Transverse colon (tissue), 4 donors: ENCODE measurements around the gene RAB27B. TPM values are rescaled to one million over a fixed set of nuclear protein-coding genes. Genes with fewer than 3 reads are reported as not detected.
A peak's percentile ranks its signal among the peaks of the same experiment; 100 is the strongest.

ENCODE experiments used
- DNase-seq: peaks from one replicate; pipeline ENCODE4 v3.0.0-alpha.2; 2019
- H3K27ac ChIP-seq, 4 donors: fragments of 200-600 bp; sonication (generic); 2 replicates each; pipeline ENCODE4 v1.5.1; 2016 to 2018; ENCODE audit warnings: inconsistent platforms in 4 of 4
- H3K27me3 ChIP-seq: fragments of 200-600 bp; sonication (generic); 2 replicates; pipeline ENCODE4 v1.5.1; 2017; ENCODE audit warnings: inconsistent platforms
- H3K36me3 ChIP-seq, 4 donors: fragments of 200-600 bp; sonication (generic); 2 replicates each; pipeline ENCODE4 v1.5.1; 2017 to 2019; ENCODE audit warnings: inconsistent platforms in 4 of 4
- H3K4me1 ChIP-seq, 4 donors: fragments of 200-600 bp; sonication (generic); 2 replicates each; pipeline ENCODE4 v1.5.1; 2017 to 2020; ENCODE audit warnings: inconsistent platforms in 4 of 4
- H3K4me3 ChIP-seq, 4 donors: fragments of 200-600 bp; sonication (generic); 1 replicate in 1 of 4; 2 replicates in 3 of 4; pipeline versions ENCODE4 v1.5.1 to v1.6.1; 2017 to 2019; ENCODE audit warnings: inconsistent platforms in 4 of 4
- H3K9me3 ChIP-seq, 2 donors: fragments of 200-600 bp; sonication (generic); 2 replicates each; pipeline ENCODE4 v1.5.1; 2017 to 2019; ENCODE audit warnings: inconsistent platforms in 2 of 2
- EP300 ChIP-seq: sonication (generic); formaldehyde crosslinking; IDR thresholded peaks from one replicate; pipeline ENCODE4 v1.6.1; 2017; ENCODE audit warnings: antibody characterized with exemption, low read depth
- POLR2A ChIP-seq: fragments of 450-650 bp; IDR thresholded peaks from one replicate; pipeline ENCODE4 v1.6.1; 2016; ENCODE audit warnings: antibody characterized with exemption, mild to moderate bottlenecking, moderate library complexity
- POLR2AphosphoS5 ChIP-seq, 3 donors: sonication (generic); formaldehyde crosslinking; IDR thresholded peaks; one replicate each; pipeline ENCODE4 v1.6.1; 2016; ENCODE audit warnings: antibody characterized with exemption in 3 of 3
- WGBS, 2 donors: methylation state at CpG; one replicate each; pipeline ENCODE4 v1.1.5; 2018; ENCODE audit warnings: low coverage in 1 of 2; 5-methylcytosine and 5-hydroxymethylcytosine counted together
- in situ Hi-C, 4 donors: fragments of 200-750 bp; cut with MboI; loops; one replicate each; pipeline versions ENCODE4 v1.15.0 to v1.15.1; 2017; ENCODE audit warnings: low sequenced_read_pairs in 3 of 4, low pct_ligation_motif_present in 1 of 4, low pct_unique_long_range_greater_than_20kb in 1 of 4
- intact Hi-C: fragments of 100-400 bp; cut with DNase I; formaldehyde crosslinking; loops from one replicate; pipeline ENCODE4 v1.15.1; 2023; ENCODE audit warnings: low total_unique reads
- total RNA-seq, 4 donors: library from RNA; depleted of rRNA; stranded (reverse); fragments of >200 nt; gene quantifications; one replicate each; pipeline ENCODE4 v1.1.0, GENCODE V29; 2016
- TF ChIP-seq, protein P1 (sequence below), 5 experiments: fragments of 200-600 bp in 3 of 5; fragments of 450-650 bp in 2 of 5; sonication (generic) in 3 of 5; IDR thresholded peaks; 1 replicate in 2 of 5; 2 replicates in 3 of 5; pipeline ENCODE4 v1.5.1; 2016 to 2017; ENCODE audit warnings: antibody characterized with exemption in 5 of 5, inconsistent platforms in 3 of 5, mild to moderate bottlenecking in 2 of 5, moderate library complexity in 1 of 5

The RAB27B gene, protein sequence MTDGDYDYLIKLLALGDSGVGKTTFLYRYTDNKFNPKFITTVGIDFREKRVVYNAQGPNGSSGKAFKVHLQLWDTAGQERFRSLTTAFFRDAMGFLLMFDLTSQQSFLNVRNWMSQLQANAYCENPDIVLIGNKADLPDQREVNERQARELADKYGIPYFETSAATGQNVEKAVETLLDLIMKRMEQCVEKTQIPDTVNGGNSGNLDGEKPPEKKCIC
- 1 to 10 TPM; 1.2 to 6.0 (median 3.5) TPM for total RNA-seq

DNA sequence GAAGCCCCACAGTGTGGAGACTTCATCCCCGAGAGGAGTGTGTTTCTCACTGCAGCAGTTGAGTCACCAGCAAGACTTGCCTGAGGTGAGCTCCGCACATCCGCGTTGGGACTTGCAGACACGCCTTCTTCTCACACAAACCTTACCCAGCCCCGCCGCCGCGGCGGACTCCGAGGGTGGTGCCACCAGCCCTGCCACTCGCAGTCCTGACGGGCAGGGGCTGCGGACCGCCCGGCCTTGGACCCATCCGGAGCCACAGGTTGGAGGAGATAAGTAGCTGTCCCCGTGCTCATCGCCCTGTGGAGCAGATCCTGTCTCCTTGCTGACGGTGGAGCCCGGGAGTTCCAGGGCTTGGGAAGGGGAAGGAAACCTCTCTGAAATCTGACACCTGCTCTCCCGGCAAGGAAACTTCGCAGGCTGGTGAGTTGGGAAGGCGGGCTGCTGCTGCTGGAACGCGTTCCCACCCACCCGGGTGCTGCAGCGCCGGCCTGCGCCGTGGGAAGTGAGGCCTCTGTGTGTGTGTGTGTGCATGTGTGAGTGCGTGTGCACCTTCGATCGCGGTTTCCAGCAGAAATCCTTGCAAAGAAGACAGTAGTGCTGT lies at the start of gene RAB27B:
RAB27B (plus strand) TSS at position 197 of the 601 bp plus-strand sequence. CDS start 49,109 bp downstream, outside the sequence.
- intact Hi-C loops: no loop called here
- H3K27ac ChIP-seq: peak within 1 kb of the TSS; percentile 69 to 82 (median 79)
- peaks cover 0 to 22% (median 8%) of the 10 kb centered on the region in 4 donors for H3K4me1 ChIP-seq
- 0 to 1% methylated on average over 4 to 22 of the region's 35 CpGs for WGBS, 2 donors
- peaks cover 0 to 3% of the 10 kb centered on the region in 2 donors for H3K9me3 ChIP-seq
- H3K36me3 ChIP-seq: no peaks in the 10 kb centered on the region
- in situ Hi-C loops: no loop called here
- DNase-seq: peak; percentile 88
- H3K27me3 ChIP-seq: no peaks in the 10 kb centered on the region
- TF ChIP-seq POLR2A (peak; percentile 83), POLR2AphosphoS5 (IDR thresholded peaks at IDR 0.05) (peak; percentile 45 to 79 (median 71))
- TF ChIP-seq, protein P1, sequence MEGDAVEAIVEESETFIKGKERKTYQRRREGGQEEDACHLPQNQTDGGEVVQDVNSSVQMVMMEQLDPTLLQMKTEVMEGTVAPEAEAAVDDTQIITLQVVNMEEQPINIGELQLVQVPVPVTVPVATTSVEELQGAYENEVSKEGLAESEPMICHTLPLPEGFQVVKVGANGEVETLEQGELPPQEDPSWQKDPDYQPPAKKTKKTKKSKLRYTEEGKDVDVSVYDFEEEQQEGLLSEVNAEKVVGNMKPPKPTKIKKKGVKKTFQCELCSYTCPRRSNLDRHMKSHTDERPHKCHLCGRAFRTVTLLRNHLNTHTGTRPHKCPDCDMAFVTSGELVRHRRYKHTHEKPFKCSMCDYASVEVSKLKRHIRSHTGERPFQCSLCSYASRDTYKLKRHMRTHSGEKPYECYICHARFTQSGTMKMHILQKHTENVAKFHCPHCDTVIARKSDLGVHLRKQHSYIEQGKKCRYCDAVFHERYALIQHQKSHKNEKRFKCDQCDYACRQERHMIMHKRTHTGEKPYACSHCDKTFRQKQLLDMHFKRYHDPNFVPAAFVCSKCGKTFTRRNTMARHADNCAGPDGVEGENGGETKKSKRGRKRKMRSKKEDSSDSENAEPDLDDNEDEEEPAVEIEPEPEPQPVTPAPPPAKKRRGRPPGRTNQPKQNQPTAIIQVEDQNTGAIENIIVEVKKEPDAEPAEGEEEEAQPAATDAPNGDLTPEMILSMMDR (IDR thresholded peaks at IDR 0.05): no peak
- peak within 1 kb of the TSS; percentile 12 to 66 (median 40) for H3K4me3 ChIP-seq

DNA sequence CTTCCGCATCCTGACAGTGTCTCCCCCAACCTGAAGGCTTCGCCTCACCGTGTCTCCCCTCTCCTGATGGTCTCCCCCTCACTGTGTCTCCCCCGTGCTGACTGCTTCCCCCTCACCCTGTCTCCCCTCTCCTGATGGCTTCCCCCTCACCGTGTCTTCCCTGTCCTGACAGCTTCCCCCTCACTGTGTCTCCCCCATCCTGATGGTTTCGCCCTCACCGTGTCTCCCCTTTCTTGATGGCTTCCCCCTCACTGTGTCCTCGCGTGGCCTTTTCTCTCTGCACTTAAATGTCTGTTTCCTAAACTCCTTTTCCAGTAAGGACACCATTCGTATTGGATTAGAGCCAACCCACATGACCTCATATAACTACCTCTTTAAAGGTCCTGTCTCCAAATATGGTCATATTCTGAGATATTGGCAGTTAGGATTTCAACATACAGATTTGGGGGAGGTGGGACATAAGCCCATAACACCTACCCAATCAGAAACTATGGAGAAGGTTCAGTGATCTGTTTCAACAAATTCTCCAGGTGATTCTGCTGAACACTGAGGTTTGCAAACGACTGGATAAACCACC lies 47.9 kb upstream of the RAB27B start:
- H3K4me3 ChIP-seq: no peak overlapping the region
- no peak overlapping the region for H3K27ac ChIP-seq
- DNase-seq: no peak
- H3K4me1 ChIP-seq: peaks cover 0 to 19% (median 3%) of the 10 kb centered on the region in 4 donors
- intact Hi-C loops: no loop called here
- WGBS, 2 donors: 77 to 89% methylated on average over 9 to 11 of the region's 11 CpGs
- TF ChIP-seq POLR2AphosphoS5 (IDR thresholded peaks at IDR 0.05) (no peak), EP300 (no peak), POLR2A (no peak)
- TF ChIP-seq, protein P1 (IDR thresholded peaks at IDR 0.05): no peak
- in situ Hi-C loops: no loop called here
- no peaks in the 10 kb centered on the region for H3K27me3 ChIP-seq
- H3K9me3 ChIP-seq: no peaks in the 10 kb centered on the region
- H3K36me3 ChIP-seq: no peaks in the 10 kb centered on the region

DNA sequence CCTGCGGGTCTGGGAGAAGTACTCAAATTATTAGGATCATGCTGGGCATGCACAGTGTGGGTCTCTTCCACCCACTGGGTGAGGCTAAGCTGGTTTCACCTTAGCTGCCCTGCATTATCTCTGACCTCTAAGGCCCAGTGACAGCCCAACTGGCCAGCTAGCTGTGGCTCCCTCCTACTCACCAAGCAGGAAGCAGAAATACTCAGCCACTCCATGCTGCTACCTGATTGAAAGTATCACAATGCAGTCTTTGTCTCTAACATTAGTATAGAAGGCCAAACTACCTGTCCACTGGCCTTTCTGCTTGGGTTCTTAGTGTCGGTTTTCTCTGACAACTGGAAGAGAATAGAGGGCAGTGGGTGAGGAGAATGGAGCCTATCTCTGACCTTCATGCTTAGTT lies 47.3 kb upstream of the RAB27B start:
- no peak overlapping the region for H3K27ac ChIP-seq
- no peaks in the 10 kb centered on the region for H3K9me3 ChIP-seq
- in situ Hi-C loops: no loop called here
- TF ChIP-seq POLR2AphosphoS5 (IDR thresholded peaks at IDR 0.05) (no peak), EP300 (no peak), POLR2A (no peak)
- TF ChIP-seq, protein P1 (IDR thresholded peaks at IDR 0.05): no peak
- no peaks in the 10 kb centered on the region for H3K36me3 ChIP-seq
- no peak overlapping the region for H3K4me3 ChIP-seq
- peaks cover 0 to 15% (median 3%) of the 10 kb centered on the region in 4 donors for H3K4me1 ChIP-seq
- intact Hi-C loops: no loop called here
- WGBS, 2 donors: 72 to 83% methylated on average over 1 to 2 of the region's 2 CpGs
- no peaks in the 10 kb centered on the region for H3K27me3 ChIP-seq
- DNase-seq: no peak

DNA sequence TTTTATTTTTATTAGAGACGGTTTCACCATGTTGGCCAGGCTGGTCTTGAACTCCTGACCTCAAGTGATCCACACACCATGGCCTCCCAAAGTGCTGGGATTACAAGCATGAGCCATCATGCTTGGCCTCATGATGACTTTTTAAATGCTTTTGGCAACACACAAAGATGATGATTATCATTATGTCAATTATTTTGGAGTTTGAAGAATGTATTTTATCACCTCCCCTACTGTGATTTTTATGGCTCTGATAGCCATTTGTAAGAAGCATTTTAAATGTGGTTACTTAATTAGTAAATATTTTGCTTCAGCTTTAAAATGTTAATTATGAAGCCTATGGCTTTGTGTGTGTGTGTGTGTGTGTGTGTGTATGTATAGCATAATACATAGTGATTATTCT lies 45.1 kb upstream of the RAB27B start:
- in situ Hi-C loops (no loop called here), intact Hi-C loops (no loop called here)
- 76 to 100% methylated on average over 1 of the region's 1 CpG for WGBS, 2 donors
- Histone ChIP-seq H3K27ac (no peak overlapping the region), H3K4me1 (peaks cover 0 to 6% (median 0%) of the 10 kb centered on the region in 4 donors), H3K27me3 (no peaks in the 10 kb centered on the region), H3K4me3 (no peak overlapping the region), H3K9me3 (no peaks in the 10 kb centered on the region), H3K36me3 (no peaks in the 10 kb centered on the region)
- TF ChIP-seq POLR2AphosphoS5 (IDR thresholded peaks at IDR 0.05): no peak
- TF ChIP-seq, protein P1 (IDR thresholded peaks at IDR 0.05): no peak
- no peak for TF ChIP-seq POLR2A
- no peak for DNase-seq
